Mesothelial cell of epicardium (in vitro differentiated cells): ENCODE results near the gene ZSCAN20. TPM values are rescaled to one million over a fixed set of nuclear protein-coding genes. Genes with fewer than 3 reads are reported as not detected.

Experiments
- DNase-seq, 2 experiments: peaks; one replicate each; pipeline ENCODE4 v3.0.0; 2021; ENCODE audit warnings: low spot score in 2 of 2; ENCODE audit not compliant: unreplicated experiment in 2 of 2
- H3K27ac Mint-ChIP-seq: 2 replicates; pipeline ENCODE4 v1.8.0; 2021; ENCODE audit warnings: mixed read lengths
- H3K27me3 Mint-ChIP-seq: 2 replicates; pipeline ENCODE4 v1.8.0; 2021; ENCODE audit warnings: low read depth, mixed read lengths
- H3K36me3 Mint-ChIP-seq: 2 replicates; pipeline ENCODE4 v1.8.0; 2021; ENCODE audit warnings: mixed read lengths
- H3K4me1 Mint-ChIP-seq: 2 replicates; pipeline ENCODE4 v1.8.0; 2021; ENCODE audit warnings: mixed read lengths
- H3K4me3 Mint-ChIP-seq: 2 replicates; pipeline ENCODE4 v1.8.0; 2021; ENCODE audit warnings: mild to moderate bottlenecking, moderate library complexity, mixed read lengths
- H3K9me3 Mint-ChIP-seq: 2 replicates; pipeline ENCODE4 v1.8.0; 2021; ENCODE audit warnings: mixed read lengths
- total RNA-seq: library from RNA; stranded (reverse); gene quantifications from 3 replicates; pipeline ENCODE4 v1.2.1, GENCODE V29; 2021
- TF ChIP-seq, protein P1 (sequence below): fragments of 200-600 bp; sonication (generic); IDR thresholded peaks from one replicate; pipeline ENCODE4 v1.5.0; 2021; ENCODE audit warnings: antibody characterized with exemption; ENCODE audit not compliant: unreplicated experiment

The ZSCAN20 gene
- total RNA-seq, 1 donor from 2014 or later: 8.0 TPM

- H3K4me1 Mint-ChIP-seq: peaks cover 54% of the 10 kb centered on the region
- no peaks in the 10 kb centered on the region for H3K9me3 Mint-ChIP-seq
- DNase-seq: no peak
- TF ChIP-seq, protein P1, sequence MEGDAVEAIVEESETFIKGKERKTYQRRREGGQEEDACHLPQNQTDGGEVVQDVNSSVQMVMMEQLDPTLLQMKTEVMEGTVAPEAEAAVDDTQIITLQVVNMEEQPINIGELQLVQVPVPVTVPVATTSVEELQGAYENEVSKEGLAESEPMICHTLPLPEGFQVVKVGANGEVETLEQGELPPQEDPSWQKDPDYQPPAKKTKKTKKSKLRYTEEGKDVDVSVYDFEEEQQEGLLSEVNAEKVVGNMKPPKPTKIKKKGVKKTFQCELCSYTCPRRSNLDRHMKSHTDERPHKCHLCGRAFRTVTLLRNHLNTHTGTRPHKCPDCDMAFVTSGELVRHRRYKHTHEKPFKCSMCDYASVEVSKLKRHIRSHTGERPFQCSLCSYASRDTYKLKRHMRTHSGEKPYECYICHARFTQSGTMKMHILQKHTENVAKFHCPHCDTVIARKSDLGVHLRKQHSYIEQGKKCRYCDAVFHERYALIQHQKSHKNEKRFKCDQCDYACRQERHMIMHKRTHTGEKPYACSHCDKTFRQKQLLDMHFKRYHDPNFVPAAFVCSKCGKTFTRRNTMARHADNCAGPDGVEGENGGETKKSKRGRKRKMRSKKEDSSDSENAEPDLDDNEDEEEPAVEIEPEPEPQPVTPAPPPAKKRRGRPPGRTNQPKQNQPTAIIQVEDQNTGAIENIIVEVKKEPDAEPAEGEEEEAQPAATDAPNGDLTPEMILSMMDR: no peak
- no peak overlapping the region for H3K4me3 Mint-ChIP-seq
- no peaks in the 10 kb centered on the region for H3K36me3 Mint-ChIP-seq
- no peaks in the 10 kb centered on the region for H3K27me3 Mint-ChIP-seq
- H3K27ac Mint-ChIP-seq: peak overlapping the region; percentile 40
These were observed 32.8 kb upstream of the ZSCAN20 start for GRCh38 chr1:33439662-33440061.

DNA sequence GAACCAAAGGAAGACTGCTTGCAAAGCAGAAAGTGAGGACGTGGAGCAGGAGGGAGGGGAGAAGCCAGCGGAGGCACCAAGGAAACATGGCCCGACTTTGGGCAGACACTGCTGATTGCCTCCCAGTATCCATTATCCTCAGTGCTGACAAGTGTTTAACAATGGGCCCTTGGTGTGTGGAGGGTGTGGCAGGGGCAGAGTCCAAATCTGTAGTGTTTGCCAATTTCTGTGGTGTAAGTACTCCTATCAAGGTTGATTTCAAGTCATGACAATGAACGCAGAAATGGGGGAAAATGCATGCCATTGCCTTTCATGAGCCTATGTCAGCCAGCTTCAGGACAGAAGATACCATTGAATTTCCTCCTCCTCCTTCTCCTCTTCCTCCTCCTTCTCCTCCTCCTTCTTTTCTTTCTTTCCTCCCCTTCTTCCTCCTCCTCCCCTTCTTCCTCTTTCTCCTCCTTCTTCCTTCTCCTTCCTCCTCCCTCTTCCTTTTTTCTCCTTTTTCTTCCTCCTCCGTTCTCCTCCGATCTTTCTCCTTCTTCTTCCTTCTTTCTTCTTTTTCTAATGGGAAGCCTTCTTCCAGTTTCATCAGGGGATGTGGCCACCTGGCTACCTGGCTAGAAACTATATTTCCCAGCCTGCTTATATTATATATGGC is 31.2 kb upstream of the ZSCAN20 start:
- H3K9me3 Mint-ChIP-seq: no peaks in the 10 kb centered on the region
- no peak for DNase-seq
- peak overlapping the region; percentile 27 for H3K27ac Mint-ChIP-seq
- H3K4me1 Mint-ChIP-seq: peaks cover 50% of the 10 kb centered on the region
- H3K4me3 Mint-ChIP-seq: no peak overlapping the region
- no peaks in the 10 kb centered on the region for H3K27me3 Mint-ChIP-seq
- H3K36me3 Mint-ChIP-seq: no peaks in the 10 kb centered on the region
- TF ChIP-seq, protein P1: no peak

- H3K36me3 Mint-ChIP-seq: no peaks in the 10 kb centered on the region
- no peak overlapping the region for H3K4me3 Mint-ChIP-seq
- H3K9me3 Mint-ChIP-seq: no peaks in the 10 kb centered on the region
- peaks cover 43% of the 10 kb centered on the region for H3K4me1 Mint-ChIP-seq
- H3K27me3 Mint-ChIP-seq: no peaks in the 10 kb centered on the region
- H3K27ac Mint-ChIP-seq: no peak overlapping the region
- DNase-seq: no peak
- TF ChIP-seq, protein P1: no peak
These were observed 30.3 kb upstream of the ZSCAN20 start for GRCh38 chr1:33442141-33442540.

DNA sequence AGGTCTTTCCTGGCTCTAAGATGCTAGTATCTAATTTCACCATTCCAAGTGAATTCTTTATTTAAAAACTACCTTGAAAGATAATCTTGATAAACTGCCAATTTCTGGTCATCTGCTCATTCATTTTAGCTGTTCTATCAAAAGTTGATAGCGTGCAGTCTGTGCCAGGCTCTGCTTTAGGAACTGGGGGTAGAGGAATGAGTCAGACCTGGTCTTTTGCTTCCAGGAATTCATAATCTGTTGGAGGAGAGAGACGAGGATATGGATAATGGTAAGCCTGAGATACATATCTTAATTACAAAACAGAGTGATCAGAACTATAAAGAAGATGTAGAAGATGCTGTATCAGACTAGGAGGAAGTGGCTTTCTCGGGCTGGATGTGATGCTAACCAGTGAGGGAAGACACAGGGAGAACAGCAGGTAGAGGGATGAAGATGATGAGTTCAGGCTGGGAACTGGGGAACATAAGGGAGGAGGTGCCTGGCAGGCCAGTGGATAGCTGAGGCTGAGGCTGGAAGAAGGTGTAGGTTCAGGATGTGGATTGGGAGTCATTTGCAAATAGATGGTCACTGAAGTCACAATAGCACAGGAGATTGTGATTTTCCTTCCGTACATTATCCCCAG is 29.3 kb upstream of the ZSCAN20 start:
- H3K9me3 Mint-ChIP-seq: no peaks in the 10 kb centered on the region
- H3K27me3 Mint-ChIP-seq: no peaks in the 10 kb centered on the region
- peak overlapping the region; percentile 70 for H3K27ac Mint-ChIP-seq
- H3K36me3 Mint-ChIP-seq: no peaks in the 10 kb centered on the region
- H3K4me1 Mint-ChIP-seq: peaks cover 40% of the 10 kb centered on the region
- H3K4me3 Mint-ChIP-seq: no peak overlapping the region
- no peak for DNase-seq
- TF ChIP-seq, protein P1: no peak

GRCh38 chr1:33443705-33444180 is 28.7 kb upstream of the ZSCAN20 start:
- Mint-ChIP-seq H3K9me3 (no peaks in the 10 kb centered on the region), H3K4me3 (no peak overlapping the region), H3K4me1 (peaks cover 40% of the 10 kb centered on the region), H3K36me3 (no peaks in the 10 kb centered on the region), H3K27ac (peak overlapping the region; percentile 70), H3K27me3 (no peaks in the 10 kb centered on the region)
- DNase-seq: no peak
- TF ChIP-seq, protein P1: no peak
